Osteocyte (in vitro differentiated cells): Measurements from ENCODE around the gene ALOX12. TPM values are rescaled to one million over a fixed set of nuclear protein-coding genes. Genes with fewer than 3 reads are reported as not detected.
"Not testable (repeated sequence)": the region's sequence is repeated elsewhere in the genome, so short reads cannot be mapped to it uniquely, and the experiment has no call there.

Experiments used
- DNase-seq: peaks from one replicate; pipeline ENCODE4 v3.0.0; 2021; ENCODE audit warnings: mixed read lengths; ENCODE audit not compliant: unreplicated experiment; ENCODE audit errors: extremely low spot score
- H3K27ac Mint-ChIP-seq: one replicate; pipeline ENCODE4 v1.8.0; 2021; ENCODE audit warnings: mild to moderate bottlenecking, mixed read lengths; ENCODE audit not compliant: unreplicated experiment
- H3K27me3 Mint-ChIP-seq: one replicate; pipeline ENCODE4 v1.8.0; 2021; ENCODE audit warnings: mixed read lengths; ENCODE audit not compliant: unreplicated experiment
- H3K36me3 Mint-ChIP-seq: one replicate; pipeline ENCODE4 v1.8.0; 2021; ENCODE audit warnings: mixed read lengths; ENCODE audit not compliant: unreplicated experiment
- H3K4me1 Mint-ChIP-seq: one replicate; pipeline ENCODE4 v1.8.0; 2021; ENCODE audit warnings: mixed read lengths; ENCODE audit not compliant: unreplicated experiment
- H3K4me3 Mint-ChIP-seq: one replicate; pipeline ENCODE4 v1.8.0; 2021; ENCODE audit warnings: mild to moderate bottlenecking, moderate library complexity, mixed read lengths; ENCODE audit not compliant: unreplicated experiment
- H3K9me3 Mint-ChIP-seq: one replicate; pipeline ENCODE4 v1.8.0; 2021; ENCODE audit warnings: mixed read lengths; ENCODE audit not compliant: unreplicated experiment
- CTCF ChIP-seq: fragments of 200-600 bp; sonication (generic); IDR thresholded peaks from 2 replicates; pipeline ENCODE4 v1.5.0; 2021; ENCODE audit warnings: antibody characterized with exemption, mild to moderate bottlenecking, moderate library complexity
- total RNA-seq: library from RNA; stranded (reverse); gene quantifications from 2 replicates; pipeline ENCODE4 v1.2.1, GENCODE V29; 2021

The ALOX12 gene
- total RNA-seq, 1 donor from 2014 or later, result not detected

- no peaks in the 10 kb centered on the region for H3K9me3 Mint-ChIP-seq
- H3K27ac Mint-ChIP-seq, result no peak overlapping the region
- no peak for DNase-seq
- H3K4me1 Mint-ChIP-seq, result peaks cover under 1% of the 10 kb centered on the region
- peaks cover 4% of the 10 kb centered on the region for H3K27me3 Mint-ChIP-seq
- no peak for TF ChIP-seq CTCF
- no peak overlapping the region for H3K4me3 Mint-ChIP-seq
- H3K36me3 Mint-ChIP-seq, result no peaks in the 10 kb centered on the region
Measured at GRCh38 chr17:6953689-6954088, 42.2 kb upstream of the ALOX12 start.

DNA sequence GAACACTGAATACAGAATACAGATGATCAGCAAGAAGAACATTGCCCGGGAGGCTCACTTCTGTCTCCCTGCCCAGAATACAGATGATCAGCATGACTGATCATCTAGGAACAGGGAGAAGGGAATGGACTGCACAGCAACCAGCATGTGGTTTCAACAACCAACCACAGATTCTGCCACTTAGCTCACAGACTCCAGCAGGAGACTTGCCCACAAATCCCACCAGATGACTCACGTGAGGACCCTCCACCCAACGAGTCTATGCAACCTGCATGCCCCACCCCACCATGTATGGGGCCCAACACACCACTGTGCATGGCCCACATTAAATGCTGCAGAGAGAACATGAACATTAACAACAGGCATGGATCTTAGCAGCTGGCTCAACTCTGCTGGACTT, 36.1 kb upstream of the ALOX12 start:
- no peak for DNase-seq
- Mint-ChIP-seq H3K4me1 (no peaks in the 10 kb centered on the region), H3K27me3 (peaks cover 25% of the 10 kb centered on the region), H3K27ac (no peak overlapping the region), H3K4me3 (no peak overlapping the region), H3K9me3 (peaks cover 5% of the 10 kb centered on the region), H3K36me3 (no peaks in the 10 kb centered on the region)
- no peak for TF ChIP-seq CTCF

- peaks cover 4% of the 10 kb centered on the region for H3K4me1 Mint-ChIP-seq
- DNase-seq, result no peak
Measured at GRCh38 chr17:6969323-6969726, 26.5 kb upstream of the ALOX12 start.

GRCh38 chr17:6970992-6971391, 24.9 kb upstream of the ALOX12 start:
- no peak for DNase-seq
- H3K36me3 Mint-ChIP-seq, result no peaks in the 10 kb centered on the region
- peaks cover 4% of the 10 kb centered on the region for H3K27me3 Mint-ChIP-seq
- H3K9me3 Mint-ChIP-seq, result no peaks in the 10 kb centered on the region
- TF ChIP-seq CTCF, result no peak
- peaks cover 4% of the 10 kb centered on the region for H3K4me1 Mint-ChIP-seq
- H3K4me3 Mint-ChIP-seq, result no peak overlapping the region
- H3K27ac Mint-ChIP-seq, result no peak overlapping the region

More at GRCh38 chr17:6969323-6969726, 26.5 kb upstream of the ALOX12 start:
- Mint-ChIP-seq H3K27me3 (peaks cover 10% of the 10 kb centered on the region), H3K36me3 (no peaks in the 10 kb centered on the region), H3K27ac (no peak overlapping the region), H3K4me3 (no peak overlapping the region), H3K9me3 (no peaks in the 10 kb centered on the region)
- TF ChIP-seq CTCF, result no peak

DNA sequence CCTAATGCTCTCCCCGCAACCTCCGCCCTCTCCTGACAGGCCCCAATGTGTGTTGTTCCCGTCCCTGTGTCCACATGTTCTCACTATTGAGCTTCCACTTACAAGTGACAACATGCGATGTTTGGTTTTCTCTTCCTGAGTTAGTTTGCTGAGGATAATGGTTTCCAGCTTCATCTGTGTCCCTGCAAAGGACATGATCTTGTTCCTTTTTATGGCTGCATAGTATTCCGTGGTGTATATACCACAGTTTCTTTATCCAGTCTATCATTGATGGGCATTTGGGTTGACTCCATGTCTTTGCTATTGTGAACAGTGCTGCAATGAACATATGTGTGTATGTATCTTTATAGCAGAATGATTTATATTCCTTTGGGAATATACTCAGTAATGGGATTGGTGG, 16.4 kb upstream of the ALOX12 start:
- H3K4me1 Mint-ChIP-seq, H3K27ac Mint-ChIP-seq, H3K4me3 Mint-ChIP-seq, H3K36me3 Mint-ChIP-seq, H3K27me3 Mint-ChIP-seq, H3K9me3 Mint-ChIP-seq, DNase-seq: not testable (repeated sequence)

DNA sequence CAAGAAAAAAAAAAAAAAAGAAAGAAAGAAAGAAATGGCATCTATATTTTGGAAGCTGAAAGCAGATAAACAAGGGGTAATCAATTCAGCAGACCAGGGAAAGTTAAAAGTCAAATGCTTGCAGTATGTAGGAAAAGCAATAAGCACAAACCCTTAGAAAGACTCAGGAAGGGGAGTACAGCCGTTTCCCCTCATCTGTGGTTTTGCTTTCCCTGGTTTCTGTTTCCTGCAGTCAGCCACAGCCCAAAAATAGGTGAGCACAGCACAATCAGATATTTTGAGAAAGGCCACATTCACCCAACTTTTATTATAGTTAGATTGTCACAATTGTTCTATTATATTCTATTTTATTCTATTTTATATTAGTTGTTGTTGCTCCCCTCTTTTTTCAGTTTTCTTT, 14.4 kb upstream of the ALOX12 start:
- Mint-ChIP-seq H3K9me3 (peaks cover 5% of the 10 kb centered on the region), H3K36me3 (peaks cover 2% of the 10 kb centered on the region), H3K4me1 (no peaks in the 10 kb centered on the region), H3K4me3 (no peak overlapping the region), H3K27me3 (no peaks in the 10 kb centered on the region), H3K27ac (no peak overlapping the region)
- no peak for TF ChIP-seq CTCF
- DNase-seq, result no peak
